HFFc6 (cell line): ENCODE data around the gene RGL4. TPM values are rescaled to one million over a fixed set of nuclear protein-coding genes. Genes with fewer than 3 reads are reported as not detected.

Experiments used
- DNase-seq: peaks from one replicate; pipeline ENCODE4 v3.0.0-alpha.2; 2018
- H3K27ac Mint-ChIP-seq: 2 replicates; pipeline ENCODE4 v1.8.0; 2020; ENCODE audit warnings: mild to moderate bottlenecking, mixed read lengths
- H3K27me3 Mint-ChIP-seq: 2 replicates; pipeline ENCODE4 v1.8.0; 2021; ENCODE audit warnings: mild to moderate bottlenecking, moderate library complexity, mixed read lengths; ENCODE audit not compliant: insufficient read depth
- H3K36me3 Mint-ChIP-seq: 2 replicates; pipeline ENCODE4 v1.8.0; 2021; ENCODE audit warnings: low read depth, mixed read lengths
- H3K4me1 Mint-ChIP-seq: 2 replicates; pipeline ENCODE4 v1.8.0; 2020; ENCODE audit warnings: low read depth, mixed read lengths
- H3K4me3 Mint-ChIP-seq: 2 replicates; pipeline ENCODE4 v1.8.0; 2020; ENCODE audit warnings: mild to moderate bottlenecking, moderate library complexity, mixed read lengths
- H3K9me3 Mint-ChIP-seq: 2 replicates; pipeline ENCODE4 v1.8.0; 2020; ENCODE audit warnings: mild to moderate bottlenecking, mixed read lengths
- CTCF ChIP-seq: fragments of 200-600 bp; sonication (generic); IDR thresholded peaks from 2 replicates; pipeline ENCODE4 v1.5.0; 2021; ENCODE audit warnings: antibody characterized with exemption, mild to moderate bottlenecking
- total RNA-seq, 6 experiments: library from RNA; stranded (reverse); fragmentation: NEBNext Ultra II Directional; extraction: Animal tissue kit (Norgen Biotek cat#: 25700); gene quantifications; 2 replicates in 1 of 6; 3 replicates in 5 of 6; pipeline ENCODE4 v1.2.3, GENCODE V29; 2021

The RGL4 gene
- total RNA-seq, 6 experiments from 2014 or later: not detected

- H3K4me1 Mint-ChIP-seq: peaks cover 13% of the 10 kb centered on the region
- peaks cover 51% of the 10 kb centered on the region for H3K36me3 Mint-ChIP-seq
- peak overlapping the region; percentile 25 for H3K27ac Mint-ChIP-seq
- TF ChIP-seq CTCF: no peak
- DNase-seq: peak; percentile 45
- H3K27me3 Mint-ChIP-seq: no peaks in the 10 kb centered on the region
- H3K9me3 Mint-ChIP-seq: no peaks in the 10 kb centered on the region
- no peak overlapping the region for H3K4me3 Mint-ChIP-seq
Measured at GRCh38 chr22:23709107-23709506, 18.3 kb downstream of the RGL4 start.

GRCh38 chr22:23712256-23712655, 21.4 kb downstream of the RGL4 start:
- peaks cover 28% of the 10 kb centered on the region for H3K36me3 Mint-ChIP-seq
- H3K9me3 Mint-ChIP-seq: no peaks in the 10 kb centered on the region
- no peak overlapping the region for H3K27ac Mint-ChIP-seq
- no peak overlapping the region for H3K4me3 Mint-ChIP-seq
- no peak for TF ChIP-seq CTCF
- no peaks in the 10 kb centered on the region for H3K27me3 Mint-ChIP-seq
- DNase-seq: no peak
- peaks cover 13% of the 10 kb centered on the region for H3K4me1 Mint-ChIP-seq

GRCh38 chr22:23713696-23714595, 23.1 kb downstream of the RGL4 start:
- Mint-ChIP-seq H3K9me3 (no peaks in the 10 kb centered on the region), H3K4me3 (no peak overlapping the region), H3K36me3 (peaks cover 17% of the 10 kb centered on the region), H3K27me3 (peaks cover 2% of the 10 kb centered on the region; the same call in 1 of the 2 replicates), H3K27ac (no peak overlapping the region), H3K4me1 (peaks cover 14% of the 10 kb centered on the region)
- DNase-seq: no peak
- TF ChIP-seq CTCF: no peak

- peaks cover 2% of the 10 kb centered on the region; the same call in 1 of the 2 replicates for H3K27me3 Mint-ChIP-seq
- DNase-seq: no peak
- 0 out of 2 replicates have a peak overlapping the region, but pooled peaks have one; percentile 22 for H3K4me3 Mint-ChIP-seq
- H3K27ac Mint-ChIP-seq: no peak overlapping the region
- H3K36me3 Mint-ChIP-seq: peaks cover 17% of the 10 kb centered on the region
- no peaks in the 10 kb centered on the region for H3K9me3 Mint-ChIP-seq
- TF ChIP-seq CTCF: no peak
- H3K4me1 Mint-ChIP-seq: 0 out of 2 replicates have a peak, but pooled peaks cover 4% of the 10 kb centered on the region
Measured at GRCh38 chr22:23714596-23715578, 24.1 kb downstream of the RGL4 start.

GRCh38 chr22:23715806-23716375, 25.1 kb downstream of the RGL4 start:
- Mint-ChIP-seq H3K9me3 (no peaks in the 10 kb centered on the region), H3K4me3 (peak overlapping the region; percentile 83; the same call in 1 of the 2 replicates), H3K27ac (no peak overlapping the region), H3K4me1 (0 out of 2 replicates have a peak, but pooled peaks cover 4% of the 10 kb centered on the region), H3K27me3 (peaks cover 2% of the 10 kb centered on the region; the same call in 1 of the 2 replicates), H3K36me3 (peaks cover 15% of the 10 kb centered on the region)
- TF ChIP-seq CTCF: no peak
- DNase-seq: no peak
